ENCODE measurements around the gene RASA1.
"Not testable (repeated sequence)": the region's sequence is repeated elsewhere in the genome, so short reads cannot be mapped to it uniquely, and the experiment has no call there.

Gene RASA1

DNA sequence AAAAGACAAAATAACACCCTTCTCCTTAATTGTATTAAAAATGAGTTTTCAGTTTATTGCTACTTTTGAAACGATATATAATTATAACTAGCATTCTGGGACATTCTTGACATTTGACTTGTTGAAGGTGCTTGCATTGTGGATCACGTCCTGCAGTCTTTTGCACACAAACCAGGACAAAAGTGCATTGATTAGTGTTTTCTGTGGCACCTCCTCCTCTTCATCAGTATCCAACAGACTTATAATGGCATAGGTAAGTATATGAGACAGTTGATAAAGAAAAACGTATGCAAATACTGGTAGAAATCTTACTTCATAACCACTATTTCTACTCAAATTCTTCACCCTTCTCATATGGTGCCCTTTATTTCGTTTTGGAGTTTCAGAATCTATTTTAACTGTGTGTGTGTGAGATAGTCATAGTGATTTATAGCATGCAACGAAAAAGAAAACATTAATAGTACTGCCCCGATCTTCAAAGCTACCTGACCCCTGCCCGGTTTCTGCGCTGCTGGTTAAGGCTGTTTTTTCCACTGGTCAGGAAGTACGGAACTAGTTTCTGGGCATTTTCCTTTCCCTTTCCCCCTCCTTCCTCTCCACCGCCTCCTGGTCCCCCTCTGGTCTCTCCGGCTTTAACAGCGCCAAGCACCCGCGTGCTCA lies 639 bp upstream of the RASA1 start:
- no peak for DNase-seq (ENCODE audit: insufficient read length, low spot score)
- no peak for FAIRE-seq
- TF ChIP-seq, protein P1, sequence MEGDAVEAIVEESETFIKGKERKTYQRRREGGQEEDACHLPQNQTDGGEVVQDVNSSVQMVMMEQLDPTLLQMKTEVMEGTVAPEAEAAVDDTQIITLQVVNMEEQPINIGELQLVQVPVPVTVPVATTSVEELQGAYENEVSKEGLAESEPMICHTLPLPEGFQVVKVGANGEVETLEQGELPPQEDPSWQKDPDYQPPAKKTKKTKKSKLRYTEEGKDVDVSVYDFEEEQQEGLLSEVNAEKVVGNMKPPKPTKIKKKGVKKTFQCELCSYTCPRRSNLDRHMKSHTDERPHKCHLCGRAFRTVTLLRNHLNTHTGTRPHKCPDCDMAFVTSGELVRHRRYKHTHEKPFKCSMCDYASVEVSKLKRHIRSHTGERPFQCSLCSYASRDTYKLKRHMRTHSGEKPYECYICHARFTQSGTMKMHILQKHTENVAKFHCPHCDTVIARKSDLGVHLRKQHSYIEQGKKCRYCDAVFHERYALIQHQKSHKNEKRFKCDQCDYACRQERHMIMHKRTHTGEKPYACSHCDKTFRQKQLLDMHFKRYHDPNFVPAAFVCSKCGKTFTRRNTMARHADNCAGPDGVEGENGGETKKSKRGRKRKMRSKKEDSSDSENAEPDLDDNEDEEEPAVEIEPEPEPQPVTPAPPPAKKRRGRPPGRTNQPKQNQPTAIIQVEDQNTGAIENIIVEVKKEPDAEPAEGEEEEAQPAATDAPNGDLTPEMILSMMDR (IDR thresholded peaks at IDR 0.05; ENCODE audit: insufficient read depth, missing control alignments), result no peak

DNA sequence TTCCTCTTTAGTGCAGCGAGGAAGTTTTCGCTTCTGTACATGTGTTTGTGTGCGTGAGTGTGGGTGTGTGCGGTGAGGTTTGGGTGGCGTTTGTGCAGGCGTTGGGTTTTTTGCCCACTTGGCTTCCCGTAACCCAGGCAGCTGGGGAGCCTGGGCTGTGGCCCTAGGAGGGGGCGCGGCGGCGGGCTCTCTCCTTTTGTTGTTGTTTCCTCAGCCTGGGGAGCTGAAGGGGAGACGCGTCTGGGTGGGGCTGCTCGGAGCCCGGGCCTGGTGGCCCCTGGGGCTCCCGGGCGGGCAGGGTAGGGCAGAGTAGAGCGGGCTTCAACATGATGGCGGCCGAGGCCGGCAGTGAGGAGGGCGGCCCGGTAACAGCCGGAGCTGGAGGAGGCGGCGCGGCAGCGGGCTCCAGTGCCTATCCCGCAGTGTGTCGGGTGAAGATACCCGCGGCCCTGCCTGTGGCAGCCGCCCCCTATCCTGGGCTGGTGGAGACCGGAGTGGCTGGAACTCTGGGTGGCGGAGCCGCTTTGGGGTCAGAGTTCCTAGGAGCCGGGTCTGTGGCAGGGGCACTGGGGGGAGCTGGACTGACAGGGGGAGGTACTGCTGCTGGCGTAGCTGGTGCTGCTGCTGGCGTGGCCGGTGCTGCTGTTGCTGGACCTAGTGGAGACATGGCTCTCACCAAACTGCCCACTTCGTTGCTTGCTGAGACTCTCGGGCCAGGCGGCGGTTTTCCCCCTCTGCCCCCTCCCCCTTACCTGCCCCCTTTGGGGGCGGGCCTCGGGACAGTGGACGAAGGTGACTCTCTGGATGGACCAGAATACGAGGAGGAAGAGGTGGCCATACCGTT lies 665 bp downstream of the RASA1 start:
- TF ChIP-seq, protein P1 (IDR thresholded peaks at IDR 0.05; ENCODE audit: insufficient read depth, missing control alignments), result no peak
- FAIRE-seq, result no peak
- peak; percentile 58 for DNase-seq (ENCODE audit: insufficient read length, low spot score)

DNA sequence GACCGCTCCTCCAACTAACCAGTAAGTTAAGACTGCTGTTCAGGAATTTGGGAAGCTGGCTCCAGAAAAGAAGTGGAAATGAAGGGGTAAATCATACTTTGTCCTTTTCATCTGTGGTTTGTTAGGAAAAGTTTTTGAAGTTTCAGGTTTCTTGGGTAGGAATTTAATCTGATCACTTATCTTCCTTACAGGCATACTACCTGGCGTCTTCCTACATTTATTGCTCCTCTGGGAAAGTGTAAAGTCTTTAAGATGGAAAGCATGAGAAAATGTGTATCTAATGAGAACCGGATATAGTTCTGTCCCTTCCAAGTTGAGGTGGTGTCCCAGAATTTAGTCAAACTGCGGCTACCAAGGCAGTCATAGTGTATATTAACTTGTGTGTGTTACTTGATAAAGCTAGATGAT lies 1.3 kb downstream of the RASA1 start:
- no peak for FAIRE-seq

DNA sequence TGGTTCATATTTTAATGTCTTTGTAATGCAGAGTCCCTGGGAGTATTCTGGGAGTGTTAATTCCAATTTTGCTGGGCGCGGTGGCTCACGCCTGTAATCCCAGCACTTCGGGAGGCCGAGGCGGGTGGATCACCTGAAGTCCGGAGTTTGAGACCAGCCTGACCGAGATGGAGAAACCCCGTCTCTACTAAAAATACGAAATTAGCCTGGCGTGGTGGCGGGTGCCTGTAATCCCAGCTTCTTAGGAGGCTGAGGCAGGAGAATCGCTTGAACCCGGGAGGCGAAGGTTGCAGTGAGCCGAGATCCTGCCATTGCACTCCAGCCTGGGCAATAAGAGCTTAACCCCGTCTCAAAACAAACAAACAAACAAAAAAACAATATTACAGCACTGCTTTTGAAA lies 3.2 kb downstream of the RASA1 start:
- DNase-seq (ENCODE audit: insufficient read length, low spot score); FAIRE-seq: not testable (repeated sequence)

More for the DNA sequence above, 1.3 kb downstream of the RASA1 start:
- DNase-seq (ENCODE audit: insufficient read length, low spot score), result no peak
- TF ChIP-seq, protein P1 (IDR thresholded peaks at IDR 0.05; ENCODE audit: insufficient read depth, missing control alignments), result no peak

DNA sequence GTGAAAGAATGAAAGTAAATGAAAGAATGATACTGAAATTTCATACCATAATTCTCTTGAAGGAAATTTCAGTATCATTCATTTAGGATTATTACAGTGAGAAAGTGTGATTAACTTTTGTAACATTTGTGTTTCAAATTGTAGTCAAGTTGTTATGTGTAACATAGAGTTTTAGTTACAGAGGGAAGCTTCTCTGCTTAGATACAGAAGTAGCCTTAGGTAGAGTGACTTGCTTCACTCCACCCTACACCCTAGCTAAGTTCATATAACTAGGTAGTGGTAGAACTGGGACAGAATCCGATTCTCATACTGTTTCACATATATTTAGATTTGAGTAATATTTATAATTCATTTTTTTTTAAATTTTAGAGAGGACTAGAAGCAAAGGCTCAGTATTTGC lies 9.0 kb downstream of the RASA1 start:
- DNase-seq (ENCODE audit: insufficient read length, low spot score), result no peak
- FAIRE-seq, result no peak

DNA sequence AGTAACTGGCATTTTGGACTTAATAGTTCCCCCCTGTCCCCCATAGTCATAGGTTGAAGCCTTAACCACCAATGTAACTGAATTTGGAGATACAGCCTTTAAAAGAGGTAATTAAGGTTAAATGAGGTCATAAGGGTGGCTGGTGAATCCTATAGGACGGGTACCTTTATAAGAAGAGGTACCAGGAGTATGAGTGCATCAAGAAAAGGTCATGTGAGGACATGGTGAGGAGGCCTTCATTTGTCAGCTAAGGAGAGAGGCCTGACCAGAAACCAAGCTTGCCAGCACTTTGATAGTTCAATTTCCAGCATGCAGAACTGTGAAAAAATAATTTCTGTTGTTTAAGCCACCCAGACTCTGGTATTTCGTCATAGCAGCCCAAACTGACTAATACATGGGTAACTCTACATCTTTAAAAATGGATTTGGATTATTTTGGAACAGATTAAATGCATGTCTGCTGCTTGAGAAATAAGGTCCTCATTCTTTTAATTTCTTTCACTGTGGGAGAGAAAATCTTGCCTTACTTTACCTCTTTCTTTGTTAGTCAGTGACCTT lies 9.7 kb downstream of the RASA1 start:
- TF ChIP-seq, protein P1 (IDR thresholded peaks at IDR 0.05; ENCODE audit: insufficient read depth, missing control alignments), result no peak
- DNase-seq (ENCODE audit: insufficient read length, low spot score) (no peak), FAIRE-seq (no peak)

More for the DNA sequence above, 9.0 kb downstream of the RASA1 start:
- TF ChIP-seq, protein P1 (IDR thresholded peaks at IDR 0.05; ENCODE audit: insufficient read depth, missing control alignments), result no peak

DNA sequence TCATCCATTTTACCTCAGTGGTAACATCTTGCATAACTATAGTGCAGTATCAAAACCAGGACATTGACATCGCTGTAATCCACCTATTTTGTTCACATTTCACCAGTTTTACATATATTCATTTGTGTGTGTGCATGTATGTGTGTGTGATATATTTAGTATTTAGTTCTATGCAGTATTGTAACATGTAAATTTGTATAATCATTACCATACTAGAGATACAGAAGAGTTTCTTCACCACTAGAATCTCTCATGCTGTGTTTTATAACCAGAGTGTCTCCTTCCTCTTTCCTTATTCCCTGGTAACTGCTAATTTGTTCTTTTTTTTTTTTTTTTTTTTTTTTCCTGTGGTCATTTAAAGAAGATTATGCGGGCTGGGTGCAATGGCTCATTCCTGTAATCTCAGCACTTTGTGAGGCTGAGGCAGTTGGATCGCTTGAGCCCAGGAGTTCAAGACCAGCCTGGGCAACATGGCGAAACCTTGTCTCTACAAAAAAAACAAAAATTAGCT lies 11.0 kb downstream of the RASA1 start:
- no peak for DNase-seq (ENCODE audit: insufficient read length, low spot score)
- FAIRE-seq, result no peak
- TF ChIP-seq, protein P1 (IDR thresholded peaks at IDR 0.05; ENCODE audit: insufficient read depth, missing control alignments), result no peak
